Daoy (cell line): Measurements from ENCODE around the gene STX5. TPM values are rescaled to one million over a fixed set of nuclear protein-coding genes. Genes with fewer than 3 reads are reported as not detected.
"Not testable (repeated sequence)": the region's sequence is repeated elsewhere in the genome, so short reads cannot be mapped to it uniquely, and the experiment has no call there.

Source experiments
- DNase-seq: peaks from one replicate; pipeline ENCODE4 v3.0.0-alpha.2; 2015; ENCODE audit warnings: low read depth
- total RNA-seq: library from RNA; depleted of rRNA; stranded (reverse); fragments of >200 nt; shearing (Covaris generic); gene quantifications from 2 replicates; pipeline ENCODE4 v1.2.3, GENCODE V29; 2014; rRNA removed

Gene STX5
- total RNA-seq, 1 experiment from 2014 or later = 28.2 TPM

DNA sequence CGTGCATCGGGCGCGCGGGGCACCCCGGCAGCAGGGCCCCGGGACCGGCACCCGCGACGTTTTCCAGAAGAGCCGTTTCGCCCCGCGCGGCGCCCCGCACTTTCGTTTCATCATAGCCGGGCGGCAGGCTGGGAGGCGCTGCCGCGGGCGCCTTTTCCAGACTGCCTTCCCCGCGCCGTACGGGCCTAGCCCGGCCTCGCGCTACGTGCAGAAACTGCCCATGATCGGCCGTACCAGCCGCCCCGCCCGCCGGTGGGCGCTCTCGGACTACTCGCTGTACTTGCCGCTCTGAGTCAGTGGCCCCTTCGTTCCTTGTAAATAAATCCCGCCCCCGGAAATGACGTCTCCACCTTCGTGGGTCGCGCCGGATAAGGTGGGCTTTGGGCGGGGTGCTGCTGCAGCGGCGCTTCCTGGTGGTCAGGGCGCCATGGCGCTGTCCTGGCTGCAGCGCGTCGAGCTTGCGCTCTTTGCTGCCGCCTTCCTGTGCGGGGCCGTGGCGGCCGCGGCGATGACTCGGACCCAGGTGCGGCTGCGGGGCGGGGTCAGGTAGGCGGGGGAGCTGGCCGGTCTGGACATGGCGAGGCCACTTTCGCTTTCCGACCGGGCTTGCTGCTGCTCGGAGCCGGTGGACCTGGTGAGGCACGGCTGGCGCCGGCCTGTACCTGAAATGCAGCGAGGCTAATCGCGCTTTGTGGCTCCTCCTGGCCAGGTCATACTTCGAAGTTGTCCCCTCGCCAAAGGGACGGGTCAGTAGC, 44.7 kb downstream of the STX5 start, which contains the start of gene TMEM179B:
TMEM179B (plus strand) TSS at position 398 of the 755 bp plus-strand sequence; CDS start at position 428, 30 bp downstream.
- DNase-seq = peak; percentile 98

DNA sequence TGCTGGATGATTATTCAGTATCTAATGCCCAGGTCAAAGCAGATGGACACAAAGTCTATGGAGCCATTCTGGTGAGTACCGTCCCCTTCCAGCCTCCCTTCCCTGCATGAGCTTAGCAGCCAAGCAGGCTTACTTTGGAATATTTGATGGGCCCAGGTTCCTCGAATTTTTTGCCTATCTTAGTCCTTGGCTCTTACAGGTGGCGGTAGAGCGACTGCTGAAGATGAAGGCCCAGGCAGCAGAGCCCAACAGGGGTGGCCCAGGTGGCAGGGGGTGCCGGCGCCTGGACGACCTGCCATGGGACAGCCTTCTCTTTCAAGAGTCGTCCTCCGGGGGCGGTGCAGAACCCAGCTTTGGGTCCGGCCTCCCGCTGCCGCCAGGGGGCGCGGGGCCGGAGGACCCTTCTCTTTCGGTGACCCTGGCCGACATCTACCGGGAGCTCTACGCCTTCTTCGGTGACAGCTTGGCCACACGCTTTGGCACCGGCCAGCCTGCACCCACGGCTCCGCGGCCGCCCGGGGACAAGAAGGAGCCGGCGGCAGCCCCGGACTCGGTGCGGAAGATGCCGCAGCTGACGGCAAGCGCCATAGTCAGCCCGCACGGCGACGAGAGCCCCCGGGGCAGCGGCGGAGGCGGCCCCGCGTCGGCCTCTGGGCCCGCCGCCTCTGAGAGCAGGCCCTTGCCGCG, 45.4 kb downstream of the STX5 start:
- peak; percentile 86 for DNase-seq

DNA sequence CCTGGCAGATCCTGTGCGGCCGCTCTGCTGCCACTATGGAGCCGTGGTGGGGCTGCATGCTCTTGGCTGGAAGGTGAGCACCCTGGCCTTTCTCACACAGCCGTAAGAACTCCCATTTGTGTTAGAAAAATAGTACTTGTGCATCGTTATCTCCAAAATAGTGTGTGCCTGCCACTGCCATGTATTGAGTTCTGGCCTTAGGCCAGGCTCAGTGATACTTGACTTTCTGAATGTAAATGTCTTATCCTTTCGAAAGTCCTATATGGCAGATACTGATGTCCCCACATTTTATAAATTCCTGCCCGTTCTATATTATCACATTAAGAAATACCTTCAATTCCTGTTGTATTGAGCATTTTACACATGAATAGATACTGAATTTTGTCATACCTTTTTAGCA, 49.1 kb downstream of the STX5 start:
- DNase-seq = no peak

DNA sequence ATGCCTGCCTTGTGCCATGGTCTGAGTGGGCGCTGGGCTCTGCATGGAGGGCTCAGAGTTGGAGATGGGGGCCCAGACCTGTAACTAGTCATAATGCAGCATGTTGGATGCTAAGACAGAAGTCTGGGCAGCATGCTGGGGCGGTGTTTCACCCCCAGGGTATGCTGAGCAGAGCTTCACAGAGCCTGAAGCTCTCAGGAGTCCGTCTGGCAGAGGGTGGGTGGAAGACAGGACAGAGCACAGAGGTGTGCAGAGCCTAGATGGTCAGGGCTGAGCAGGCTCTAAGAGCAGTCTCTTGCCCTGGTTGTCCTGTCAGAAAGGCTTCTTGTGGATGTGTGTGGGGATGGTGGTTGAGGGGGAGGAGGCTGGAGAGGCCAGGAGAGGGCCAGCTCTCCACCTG, 53.4 kb downstream of the STX5 start:
- DNase-seq = no peak

DNA sequence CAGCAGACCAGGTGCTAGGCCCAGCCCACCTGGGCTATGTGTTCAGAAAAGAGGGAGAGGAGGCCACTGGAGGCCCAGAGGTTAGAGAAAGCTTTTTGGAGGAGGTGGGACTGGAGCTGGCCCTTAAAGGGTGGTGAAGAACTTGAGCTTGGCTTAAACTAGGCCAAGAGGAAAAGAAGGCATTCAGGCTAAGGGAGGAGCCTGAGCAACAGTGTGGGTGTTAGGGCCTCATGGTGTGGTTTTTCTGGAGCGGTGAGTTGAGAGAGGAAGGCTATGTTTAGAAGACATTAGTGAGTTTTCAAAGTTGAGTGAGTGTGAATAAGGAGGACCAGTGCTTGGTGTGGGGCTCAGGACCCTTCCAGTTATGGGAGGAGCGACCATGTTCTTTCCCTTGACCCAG, 54.5 kb downstream of the STX5 start:
- no peak for DNase-seq

DNA sequence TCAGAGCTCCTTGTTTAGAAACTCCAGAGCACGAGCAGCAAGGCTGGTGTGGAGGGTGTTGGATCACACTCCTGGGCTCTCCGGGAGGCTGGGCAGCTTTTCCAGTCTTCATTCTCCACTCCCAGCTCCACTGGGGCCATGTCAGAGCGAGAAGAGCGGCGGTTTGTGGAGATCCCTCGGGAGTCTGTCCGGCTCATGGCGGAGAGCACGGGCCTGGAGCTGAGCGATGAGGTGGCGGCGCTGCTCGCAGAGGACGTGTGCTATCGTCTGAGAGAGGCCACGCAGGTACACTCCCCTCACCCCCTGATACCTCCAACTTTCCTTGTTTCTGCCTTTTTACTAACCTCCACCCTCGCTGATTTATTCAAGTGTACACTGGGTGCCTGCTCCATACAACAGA, 56.2 kb downstream of the STX5 start:
- DNase-seq = no peak

DNA sequence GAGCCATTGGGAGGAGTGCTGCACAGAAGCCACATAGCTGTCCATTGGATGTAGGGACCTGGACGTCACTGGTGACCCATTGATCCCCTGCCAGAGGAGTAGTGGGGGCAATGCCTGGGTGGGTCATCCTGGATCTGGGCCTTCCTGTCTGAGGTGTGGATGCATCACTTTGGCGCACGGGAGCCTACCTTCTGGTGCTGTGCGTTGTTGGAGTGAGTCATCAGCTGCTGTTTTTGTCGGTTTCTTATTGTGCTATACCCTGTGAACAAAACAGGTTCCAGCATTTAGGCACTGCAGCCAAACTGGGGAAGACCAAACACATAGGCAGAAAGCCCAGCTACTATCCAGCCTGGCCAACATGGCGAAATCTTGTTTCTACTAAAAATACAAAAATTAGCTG, 57.4 kb downstream of the STX5 start:
- no peak for DNase-seq

DNA sequence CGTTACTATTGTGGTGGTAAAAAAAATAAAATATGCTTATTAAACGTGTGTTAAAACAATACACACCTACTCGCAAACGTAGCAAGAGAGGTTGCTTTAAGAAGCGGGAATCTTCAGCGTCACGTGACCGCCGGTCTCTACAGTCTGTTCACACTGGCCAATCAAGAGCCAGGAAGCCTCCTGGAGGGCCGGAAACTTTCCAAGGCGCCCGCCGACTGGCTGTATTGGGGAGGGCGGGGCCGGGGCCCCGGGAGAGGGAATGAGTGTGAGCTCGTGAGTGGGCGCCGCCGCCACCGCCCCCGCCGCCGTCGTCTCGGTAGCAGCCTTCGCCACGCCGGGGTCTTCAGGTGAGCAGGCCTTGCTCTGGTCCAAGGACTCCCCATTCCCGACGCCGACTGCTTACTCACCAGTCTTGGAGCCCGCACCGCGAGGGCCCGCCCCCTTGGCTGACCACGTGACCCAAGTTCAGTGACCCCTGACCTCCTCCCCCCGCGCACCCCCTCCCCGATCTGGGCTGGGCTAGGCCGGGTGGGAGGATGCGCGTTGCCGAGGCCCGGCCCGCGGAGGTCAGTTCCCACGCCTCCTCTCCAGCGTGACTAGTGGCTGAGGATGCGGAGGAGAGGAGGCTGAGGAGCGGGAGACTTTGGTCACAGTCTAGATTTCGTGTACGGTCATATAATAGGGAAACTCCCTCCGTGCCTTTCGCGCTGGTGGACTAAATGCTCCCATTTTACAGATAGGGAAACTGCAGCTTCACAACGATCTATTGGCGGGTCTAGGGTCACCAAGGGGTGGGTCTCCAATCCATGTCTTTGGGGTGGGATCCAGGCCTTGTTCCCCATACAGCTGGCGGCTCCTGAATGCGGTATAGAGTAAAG, 60.5 kb downstream of the STX5 start, which contains the start of gene TAF6L:
TAF6L (plus strand) TSS at position 253 of the 878 bp plus-strand sequence. CDS start 4,388 bp downstream, outside the sequence.
- DNase-seq = peak; percentile 97

DNA sequence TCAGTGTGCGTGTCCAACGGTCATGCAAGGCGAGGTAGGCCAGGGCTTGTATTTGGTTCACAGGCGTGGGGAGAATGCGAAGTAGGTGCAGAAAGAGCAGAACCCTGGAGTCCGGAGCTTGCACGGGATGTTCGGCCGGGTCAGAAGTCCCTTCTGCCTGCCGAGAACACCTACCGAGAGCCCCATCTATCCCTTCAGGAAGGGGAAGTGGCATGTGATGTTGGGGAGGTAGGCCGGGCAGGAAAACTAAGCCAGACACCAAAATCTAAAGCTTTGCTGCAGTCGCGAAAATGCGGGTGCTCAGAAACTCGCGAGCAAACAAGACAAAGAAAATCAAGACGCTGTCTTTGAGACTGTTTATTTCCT, 61.1 kb downstream of the STX5 start:
- no peak for DNase-seq

DNA sequence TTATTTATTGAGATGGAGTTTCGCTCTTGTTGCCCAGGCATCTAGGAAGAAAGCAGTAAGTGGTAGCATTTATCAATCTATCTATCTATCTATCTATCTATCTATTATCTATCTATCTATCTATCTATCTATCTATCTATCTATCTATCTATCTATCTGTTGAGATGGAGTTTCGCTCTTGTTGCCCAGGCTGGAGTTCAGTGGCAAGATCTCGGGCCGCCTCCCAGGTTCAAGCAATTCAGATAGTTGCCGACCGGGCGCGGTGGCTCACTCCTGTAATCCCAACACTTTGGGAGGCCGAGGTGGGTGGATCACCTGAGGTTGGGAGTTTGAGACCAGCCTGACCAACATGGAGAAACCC, 71.0 kb downstream of the STX5 start:
- DNase-seq = not testable (repeated sequence)

DNA sequence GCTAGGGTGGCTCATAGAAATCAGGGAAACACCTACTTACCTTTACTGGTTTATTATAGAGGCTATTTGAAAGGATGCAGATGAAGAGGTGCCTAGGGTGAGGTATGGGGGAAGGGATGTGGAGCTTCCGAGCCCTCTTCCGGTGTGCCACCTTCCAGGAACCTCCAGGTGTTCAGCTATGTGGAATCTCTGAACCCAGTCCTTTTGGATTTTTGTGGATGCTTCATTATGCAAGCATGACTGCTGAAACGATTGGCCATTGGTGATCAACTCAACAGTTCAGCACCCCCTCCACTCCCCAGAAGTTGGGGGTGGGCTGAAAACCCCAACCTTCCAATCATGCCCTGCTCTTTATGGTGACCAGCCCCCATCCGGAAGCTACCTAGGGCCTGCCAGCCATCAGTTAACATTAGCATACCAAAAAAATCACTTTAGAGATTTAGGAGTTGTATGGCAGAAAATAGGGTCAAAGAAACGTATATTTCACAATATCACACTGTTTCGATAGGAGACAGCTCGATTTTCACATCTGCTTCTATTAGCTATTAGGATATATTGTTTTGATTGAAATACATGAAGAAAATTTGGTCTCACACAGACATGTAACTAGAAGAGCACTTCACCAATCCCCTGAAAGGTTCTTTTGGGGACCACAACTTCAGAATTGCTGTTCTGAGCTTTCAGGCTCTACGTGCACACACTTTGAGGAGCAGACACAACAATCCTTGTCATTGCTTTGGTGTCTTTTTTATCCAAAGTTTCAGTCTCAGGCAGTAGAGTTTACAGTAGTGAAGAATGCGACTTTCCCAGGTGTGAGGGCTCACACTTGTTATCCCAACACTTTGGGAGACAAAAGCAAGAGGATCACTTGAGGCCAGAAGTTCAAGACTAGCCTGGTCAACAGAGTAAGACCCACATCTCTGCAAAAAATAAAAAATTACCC, 73.7 kb downstream of the STX5 start:
- DNase-seq = no peak

Other genes with a start within 250 kb of the STX5 start
- gene TUT1, start 240.5 kb downstream of the STX5 start, total RNA-seq = 12.4 and 13.8 TPM in 2 replicates
- gene MTA2, start 230.2 kb downstream of the STX5 start, total RNA-seq = 123 and 124 TPM in 2 replicates
- 18.0 and 19.3 TPM in 2 replicates for gene EML3, start 219.3 kb downstream of the STX5 start, total RNA-seq
- 0.33 and 2.7 TPM in 2 replicates for gene ROM1, start 218.8 kb downstream of the STX5 start, total RNA-seq
- gene B3GAT3, start 210.1 kb downstream of the STX5 start, total RNA-seq = 15.0 and 17.9 TPM in 2 replicates
- gene GANAB, start 185.4 kb downstream of the STX5 start, total RNA-seq = 128 and 165 TPM in 2 replicates
- 15.4 TPM in 2 replicates for gene INTS5, start 178.7 kb downstream of the STX5 start, total RNA-seq
- gene C11orf98, start 166.8 kb downstream of the STX5 start, total RNA-seq = 86.3 and 116 TPM in 2 replicates
- 3.2 and 14.3 TPM in 2 replicates for gene CSKMT, start 166.7 kb downstream of the STX5 start, total RNA-seq
- 7.7 and 17.7 TPM in 2 replicates for gene UQCC3, start 160.4 kb downstream of the STX5 start, total RNA-seq
- 4.9 and 6.0 TPM in 2 replicates for gene LBHD1, start 159.8 kb downstream of the STX5 start, total RNA-seq
- gene UBXN1, start 153.0 kb downstream of the STX5 start, total RNA-seq = 132 and 157 TPM in 2 replicates
- gene LRRN4CL, start 142.5 kb downstream of the STX5 start, total RNA-seq = 0.98 TPM in 1 of 2 replicates, not detected in the other
- 56.9 and 79.5 TPM in 2 replicates for gene BSCL2, start 124.6 kb downstream of the STX5 start, total RNA-seq
- gene GNG3, start 124.4 kb downstream of the STX5 start, total RNA-seq = not detected in 2 replicates
- gene HNRNPUL2, start 104.6 kb downstream of the STX5 start, total RNA-seq = 6.8 and 8.2 TPM in 2 replicates
- 36.7 and 51.0 TPM in 2 replicates for gene TTC9C, start 103.6 kb downstream of the STX5 start, total RNA-seq
- 9.2 and 11.7 TPM in 2 replicates for gene ZBTB3, start 77.9 kb downstream of the STX5 start, total RNA-seq
- 94.5 and 97.1 TPM in 2 replicates for gene POLR2G, start 70.5 kb downstream of the STX5 start, total RNA-seq
- 18.3 and 27.4 TPM in 2 replicates for gene TAF6L, start 60.7 kb downstream of the STX5 start, total RNA-seq
- gene TMEM179B, start 44.6 kb downstream of the STX5 start, total RNA-seq = 40.8 and 64.5 TPM in 2 replicates
- 23.2 and 32.2 TPM in 2 replicates for gene TMEM223, start 40.0 kb downstream of the STX5 start, total RNA-seq
- 28.4 and 29.3 TPM in 2 replicates for gene NXF1, start 26.6 kb downstream of the STX5 start, total RNA-seq
- not detected in 2 replicates for gene TEX54, start 790 bp upstream of the STX5 start, total RNA-seq
- gene WDR74, start 7.5 kb upstream of the STX5 start, total RNA-seq = 147 and 152 TPM in 2 replicates
- gene SLC3A2, start 48.8 kb upstream of the STX5 start, total RNA-seq = 137 and 170 TPM in 2 replicates
- gene CHRM1, start 89.3 kb upstream of the STX5 start, total RNA-seq = not detected in 2 replicates
- gene SLC22A6, start 152.9 kb upstream of the STX5 start, total RNA-seq = not detected in 2 replicates
- gene SLC22A8, start 183.8 kb upstream of the STX5 start, total RNA-seq = not detected in 2 replicates